ENCODE measurements around the gene DRC3.
"Not testable (repeated sequence)": the region's sequence is repeated elsewhere in the genome, so short reads cannot be mapped to it uniquely, and the experiment has no call there.

The DRC3 gene

GRCh38 chr17:17972126-17972951 lies at the start of gene DRC3, which contains the start of gene TOM1L2:
Gene DRC3 (plus strand): TSS chr17:17972862. CDS start chr17:17977599, 4,737 bp downstream.
Gene TOM1L2 (minus strand): TSS chr17:17972400. CDS start chr17:17972313, 87 bp downstream.
- peak; percentile 99 to 100 for DNase-seq (ENCODE audit: low read depth in 2 of 2)

- DNase-seq (ENCODE audit: low read depth in 2 of 2) = no peak
These were observed 48.4 kb upstream of the DRC3 start for GRCh38 chr17:17924131-17924856.

GRCh38 chr17:17924857-17925250 lies 47.8 kb upstream of the DRC3 start:
- no peak for DNase-seq (ENCODE audit: low read depth in 2 of 2)

GRCh38 chr17:17926036-17926435 lies 46.6 kb upstream of the DRC3 start:
- no peak for DNase-seq (ENCODE audit: low read depth in 2 of 2)

GRCh38 chr17:17926840-17927449 lies 45.7 kb upstream of the DRC3 start:
- DNase-seq (ENCODE audit: low read depth in 2 of 2) = no peak

- no peak for DNase-seq (ENCODE audit: low read depth in 2 of 2)
These were observed 44.0 kb upstream of the DRC3 start for GRCh38 chr17:17928398-17929287.

GRCh38 chr17:17929655-17930380 lies 42.8 kb upstream of the DRC3 start:
- DNase-seq (ENCODE audit: low read depth in 2 of 2) = no peak

GRCh38 chr17:17930674-17931073 lies 42.0 kb upstream of the DRC3 start:
- DNase-seq (ENCODE audit: low read depth in 2 of 2) = no peak

GRCh38 chr17:17931159-17931558 lies 41.5 kb upstream of the DRC3 start:
- no peak for DNase-seq (ENCODE audit: low read depth in 2 of 2)

GRCh38 chr17:17933775-17934174 lies 38.9 kb upstream of the DRC3 start:
- no peak for DNase-seq (ENCODE audit: low read depth in 2 of 2)

- DNase-seq (ENCODE audit: low read depth in 2 of 2) = no peak
These were observed 38.4 kb upstream of the DRC3 start for GRCh38 chr17:17934214-17934613.

- DNase-seq (ENCODE audit: low read depth in 2 of 2) = no peak
These were observed 37.9 kb upstream of the DRC3 start for GRCh38 chr17:17934806-17935205.

- no peak for DNase-seq (ENCODE audit: low read depth in 2 of 2)
These were observed 37.1 kb upstream of the DRC3 start for GRCh38 chr17:17935321-17936271.

GRCh38 chr17:17937201-17937853 lies 35.3 kb upstream of the DRC3 start:
- no peak for DNase-seq (ENCODE audit: low read depth in 2 of 2)

- no peak for DNase-seq (ENCODE audit: low read depth in 2 of 2)
These were observed 34.7 kb upstream of the DRC3 start for GRCh38 chr17:17937958-17938357.

GRCh38 chr17:17938388-17939107 lies 34.1 kb upstream of the DRC3 start:
- DNase-seq (ENCODE audit: low read depth in 2 of 2) = no peak

- not testable (repeated sequence) for DNase-seq (ENCODE audit: low read depth in 2 of 2)
These were observed 32.7 kb upstream of the DRC3 start for GRCh38 chr17:17939941-17940340.

- no peak for DNase-seq (ENCODE audit: low read depth in 2 of 2)
These were observed 32.2 kb upstream of the DRC3 start for GRCh38 chr17:17940441-17940911.

Measured in stimulated activated CD8-positive, alpha-beta memory T cell treated with anti-CD3 and anti-CD28 coated beads, Interleukin-2, amount 100 ng/mL, for 48 hours (primary cell).